Measurements from ENCODE around the gene TMEM107.

- TF ChIP-seq CTCF (IDR thresholded peaks at IDR 0.05 in 2 of 3, conservative IDR thresholded peaks at IDR 0.05 in 1 of 3; ENCODE audit: borderline replicate concordance in 1 of 3, insufficient read depth in 1 of 3, low read depth in 2 of 3, low read length in 2 of 3), result no peak
- no peak for TF ChIP-seq ZFX (IDR thresholded peaks at IDR 0.05)
- no peak for TF ChIP-seq POLR2A (IDR thresholded peaks at IDR 0.05; ENCODE audit: borderline replicate concordance, extremely low read depth, insufficient read depth, insufficient read length)
- no peak for TF ChIP-seq POLR2AphosphoS5 (IDR thresholded peaks at IDR 0.05; ENCODE audit: low read depth, low read length)
- TF ChIP-seq REST (IDR thresholded peaks at IDR 0.05; ENCODE audit: low read depth), result no peak
- no peak for TF ChIP-seq EZH2 (IDR thresholded peaks at IDR 0.05)
Observed at GRCh38 chr17:8131844-8132441, 44.2 kb downstream of the TMEM107 start.
